ENCODE results near the gene NR6A1.

NR6A1 gene

DNA sequence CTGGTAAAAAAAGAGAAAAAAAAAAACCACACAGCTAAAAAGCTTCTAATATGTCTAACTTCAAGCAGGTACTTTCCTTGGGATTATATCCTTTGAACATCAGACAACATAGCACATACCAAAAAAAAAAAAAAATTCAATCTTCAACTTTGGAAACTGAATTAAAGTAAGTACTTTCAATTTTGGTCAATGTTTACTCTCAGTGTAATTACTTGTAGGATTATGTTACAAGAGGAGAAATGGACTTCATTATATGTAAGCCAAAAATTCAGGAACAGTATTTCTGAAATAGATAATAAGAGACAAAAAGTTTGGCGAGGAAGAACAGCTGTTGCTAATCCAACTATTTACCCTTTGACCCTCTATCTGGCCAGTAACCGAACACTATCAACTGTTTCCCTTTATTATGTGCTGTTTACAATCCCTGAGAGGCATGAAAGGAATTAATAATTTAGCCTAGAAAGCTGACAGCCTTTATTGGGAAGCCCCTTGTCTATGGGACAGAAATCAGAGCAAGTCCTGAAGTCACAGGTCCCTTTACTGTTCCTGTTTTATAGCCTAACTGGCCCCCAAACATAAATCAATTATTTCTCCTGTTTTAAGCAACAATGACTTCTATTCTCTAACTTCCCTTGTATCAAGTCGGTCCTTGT, 46.6 kb downstream of the NR6A1 start:
- no peak for DNase-seq (ENCODE audit: low spot score)

DNA sequence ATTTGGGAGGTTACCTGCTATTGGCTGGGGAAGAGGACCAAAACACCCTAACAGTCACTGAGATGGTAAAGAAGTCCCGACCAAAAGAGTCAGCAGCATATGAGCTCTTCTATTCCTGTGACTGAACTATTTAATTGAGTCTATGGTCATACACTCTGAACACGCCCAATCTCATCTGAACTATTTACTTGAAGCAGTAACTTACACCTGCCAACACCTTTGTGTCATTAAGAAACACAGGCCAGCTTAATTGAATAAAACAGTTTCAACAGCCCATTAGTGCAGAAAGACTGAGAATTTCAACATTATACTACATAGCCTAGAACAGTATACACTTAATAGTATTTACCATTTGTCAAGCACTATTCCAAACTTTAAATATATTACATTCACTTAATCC, 47.8 kb downstream of the NR6A1 start:
- no peak for DNase-seq (ENCODE audit: low spot score)

GRCh38 chr9:124721109-124721906, 49.8 kb downstream of the NR6A1 start:
- DNase-seq (ENCODE audit: low spot score), result no peak

GRCh38 chr9:124720429-124721108, 50.5 kb downstream of the NR6A1 start:
- DNase-seq (ENCODE audit: low spot score), result no peak

- no peak for DNase-seq (ENCODE audit: low spot score)
These were observed 52.2 kb downstream of the NR6A1 start for GRCh38 chr9:124718928-124719327.

DNA sequence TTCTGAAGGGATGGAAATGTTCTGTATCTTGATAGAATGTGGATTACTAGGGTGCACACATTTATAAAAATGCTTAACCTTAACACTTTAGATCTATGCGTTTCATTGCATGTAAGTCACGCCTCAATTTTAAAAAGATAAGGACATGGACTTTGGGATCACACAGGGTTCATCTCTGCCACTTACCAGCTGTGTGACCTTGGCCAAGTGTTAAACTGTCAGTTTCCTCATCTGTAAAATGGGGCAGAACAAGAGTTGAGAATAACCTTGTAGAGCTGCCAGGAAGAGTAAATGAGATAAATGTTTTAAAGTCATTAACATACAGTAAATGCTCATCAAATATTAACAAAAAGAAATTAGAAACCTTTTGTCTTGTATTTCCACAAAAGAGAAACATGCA, 53.5 kb downstream of the NR6A1 start:
- DNase-seq (ENCODE audit: low spot score), result no peak

- DNase-seq (ENCODE audit: low spot score), result no peak
These were observed 54.3 kb downstream of the NR6A1 start for GRCh38 chr9:124716808-124717207.

- DNase-seq (ENCODE audit: low spot score), result no peak
These were observed 60.3 kb downstream of the NR6A1 start for GRCh38 chr9:124710766-124711165.

GRCh38 chr9:124709292-124709690, 61.8 kb downstream of the NR6A1 start:
- no peak for DNase-seq (ENCODE audit: low spot score)

DNA sequence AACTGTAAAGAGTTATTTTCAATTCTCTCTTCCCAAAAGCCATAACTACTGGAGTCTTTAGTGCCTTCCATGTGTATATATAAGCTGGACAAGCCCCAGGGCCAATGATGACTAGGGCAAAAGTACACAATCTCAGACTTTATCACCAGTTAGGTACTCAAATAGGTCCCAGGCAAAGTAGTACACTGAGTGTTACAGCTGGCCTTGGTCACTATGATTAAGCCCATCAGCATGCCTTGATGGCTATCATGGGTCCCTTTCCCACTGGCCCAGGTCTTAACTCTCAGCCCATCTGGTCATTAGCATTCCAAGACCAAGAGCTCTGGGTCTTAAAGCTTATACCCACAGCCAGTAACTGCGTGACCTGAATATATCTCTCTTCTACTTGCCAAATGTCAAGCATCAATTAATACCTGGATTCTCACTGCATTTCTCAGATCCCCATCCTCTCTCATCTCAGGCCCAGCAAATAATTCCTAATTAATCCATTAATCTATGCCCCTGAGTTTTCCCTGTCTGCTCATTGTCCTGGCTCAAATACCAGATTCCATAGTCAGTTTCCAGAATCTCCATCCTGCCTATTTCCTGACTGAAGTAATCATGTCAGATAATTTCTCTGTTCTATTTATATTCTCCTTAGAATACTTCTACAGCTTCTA, 62.3 kb downstream of the NR6A1 start:
- DNase-seq (ENCODE audit: low spot score), result no peak

- DNase-seq (ENCODE audit: low spot score), result no peak
These were observed 63.0 kb downstream of the NR6A1 start for GRCh38 chr9:124708074-124708473.

DNA sequence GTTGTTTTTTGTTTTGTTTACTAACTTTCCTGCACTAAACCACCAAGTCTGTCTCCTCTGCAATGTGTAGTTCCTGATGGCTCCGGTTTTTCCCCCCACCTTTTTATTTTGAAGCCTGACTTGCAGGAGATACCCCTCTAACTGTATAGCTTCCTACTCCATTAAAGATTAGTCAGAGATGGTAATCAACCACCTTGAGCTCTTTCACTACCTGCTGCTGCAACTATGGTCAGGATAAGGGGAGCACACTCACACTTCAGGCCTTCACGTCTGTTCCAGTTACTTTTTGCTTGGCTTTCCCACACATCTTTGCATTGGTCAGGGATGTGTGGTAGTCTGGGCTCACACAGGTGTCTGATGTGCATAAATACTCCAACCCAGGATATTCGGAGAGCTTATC, 63.4 kb downstream of the NR6A1 start:
- DNase-seq (ENCODE audit: low spot score), result no peak

- DNase-seq (ENCODE audit: low spot score), result no peak
These were observed 64.4 kb downstream of the NR6A1 start for GRCh38 chr9:124706685-124707084.

- no peak for DNase-seq (ENCODE audit: low spot score)
These were observed 71.5 kb downstream of the NR6A1 start for GRCh38 chr9:124699575-124699974.

DNA sequence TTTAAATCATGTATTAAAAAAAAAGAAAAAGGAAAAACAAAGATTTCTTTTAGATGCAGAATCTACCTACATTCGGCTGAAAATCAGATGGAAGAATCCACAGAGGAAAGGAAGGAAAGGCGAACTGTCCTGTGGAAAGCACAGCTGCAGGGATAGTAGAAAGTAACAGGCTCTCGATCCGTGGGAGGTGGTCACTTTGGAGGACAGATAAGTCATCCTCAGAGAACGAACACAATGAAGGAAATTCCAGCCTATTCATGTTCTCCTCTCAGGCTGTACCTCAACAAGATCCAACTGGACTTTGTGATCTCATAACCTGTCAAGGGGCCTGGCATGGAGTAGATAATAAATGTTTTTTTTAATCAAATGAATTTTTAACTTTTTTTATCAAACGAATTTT, 72.8 kb downstream of the NR6A1 start:
- DNase-seq (ENCODE audit: low spot score), result no peak

- no peak for DNase-seq (ENCODE audit: low spot score)
These were observed 73.5 kb downstream of the NR6A1 start for GRCh38 chr9:124697326-124698200.

GRCh38 chr9:124696101-124696500, 75.0 kb downstream of the NR6A1 start:
- no peak for DNase-seq (ENCODE audit: low spot score)

GRCh38 chr9:124695280-124695890, 75.7 kb downstream of the NR6A1 start:
- DNase-seq (ENCODE audit: low spot score), result no peak

GRCh38 chr9:124694414-124695279, 76.5 kb downstream of the NR6A1 start:
- DNase-seq (ENCODE audit: low spot score), result no peak

DNA sequence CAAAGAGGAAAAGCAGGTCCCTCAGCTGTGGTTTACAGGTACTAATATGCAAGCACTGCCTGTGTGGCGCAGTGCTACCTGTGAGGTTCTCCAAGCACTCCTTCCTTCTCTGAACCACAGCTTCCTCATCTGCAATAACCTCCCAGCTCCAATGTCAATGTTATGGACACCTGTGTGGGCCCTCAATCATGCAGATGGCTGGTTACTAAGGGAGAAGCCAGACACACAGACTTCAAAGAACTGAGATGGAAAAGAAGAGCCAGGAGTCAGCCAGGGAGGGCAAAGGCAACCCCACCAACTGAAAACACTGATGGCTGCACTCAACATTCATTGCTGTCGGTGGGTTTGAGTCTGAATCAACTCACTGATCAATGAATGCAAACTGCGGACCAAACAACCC, 77.7 kb downstream of the NR6A1 start:
- no peak for DNase-seq (ENCODE audit: low spot score)

Measured in Ammon's horn (tissue), 1 donor.